Erythroblast (primary cell): ENCODE data around the gene GMPR2.

Source experiments
- GATA1 ChIP-seq: IDR thresholded peaks from 2 replicates; pipeline ENCODE4 v1.6.1; 2011; ENCODE audit warnings: low read depth, mild to moderate bottlenecking, control low read depth, low read length, moderate library complexity
- POLR2A ChIP-seq: IDR thresholded peaks from 2 replicates; pipeline ENCODE4 v1.6.1; 2011; ENCODE audit warnings: mild to moderate bottlenecking, low read length

GRCh38 chr14:24207625-24208024 lies 25.1 kb upstream of the GMPR2 start:
- no peak for TF ChIP-seq POLR2A
- TF ChIP-seq GATA1: no peak
